Measurements from ENCODE around the gene USB1.

The USB1 gene

DNA sequence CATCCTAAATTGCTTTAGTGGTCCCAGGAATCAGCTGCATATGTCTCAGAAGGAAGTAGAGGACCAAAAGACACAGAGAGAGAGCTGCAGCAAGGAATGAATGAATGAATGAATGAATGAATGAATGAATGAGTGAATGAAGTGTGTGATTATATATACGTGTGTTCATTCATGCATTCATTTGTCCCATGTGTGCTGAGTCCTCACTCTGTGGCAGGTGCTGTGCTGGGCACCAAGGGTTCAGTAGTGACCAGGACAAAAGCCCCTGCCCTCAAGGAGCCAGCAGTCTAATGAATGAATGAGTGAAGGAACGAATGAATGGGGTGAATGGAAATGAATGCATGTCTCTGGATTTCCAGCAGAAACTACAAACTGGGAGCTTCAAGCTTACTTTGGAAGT lies 39.7 kb upstream of the USB1 start:
- Mint-ChIP-seq H3K4me1 (ENCODE audit: low read depth) (no peaks in the 10 kb centered on the region), H3K4me3 (no peak overlapping the region), H3K9me3 (no peaks in the 10 kb centered on the region), H3K27me3 (peaks cover 13% of the 10 kb centered on the region), H3K27ac (no peak overlapping the region), H3K36me3 (ENCODE audit: low read depth) (no peaks in the 10 kb centered on the region)
- intact Hi-C loops (cut with micrococcal nuclease): no loop called here

GRCh38 chr16:57962046-57962445 lies 39.2 kb upstream of the USB1 start:
- H3K4me3 Mint-ChIP-seq: no peak overlapping the region
- intact Hi-C loops (cut with micrococcal nuclease): no loop called here
- no peaks in the 10 kb centered on the region for H3K9me3 Mint-ChIP-seq
- H3K36me3 Mint-ChIP-seq (ENCODE audit: low read depth): no peaks in the 10 kb centered on the region
- H3K27ac Mint-ChIP-seq: no peak overlapping the region
- H3K27me3 Mint-ChIP-seq: peaks cover 13% of the 10 kb centered on the region
- peaks cover 3% of the 10 kb centered on the region for H3K4me1 Mint-ChIP-seq (ENCODE audit: low read depth)

DNA sequence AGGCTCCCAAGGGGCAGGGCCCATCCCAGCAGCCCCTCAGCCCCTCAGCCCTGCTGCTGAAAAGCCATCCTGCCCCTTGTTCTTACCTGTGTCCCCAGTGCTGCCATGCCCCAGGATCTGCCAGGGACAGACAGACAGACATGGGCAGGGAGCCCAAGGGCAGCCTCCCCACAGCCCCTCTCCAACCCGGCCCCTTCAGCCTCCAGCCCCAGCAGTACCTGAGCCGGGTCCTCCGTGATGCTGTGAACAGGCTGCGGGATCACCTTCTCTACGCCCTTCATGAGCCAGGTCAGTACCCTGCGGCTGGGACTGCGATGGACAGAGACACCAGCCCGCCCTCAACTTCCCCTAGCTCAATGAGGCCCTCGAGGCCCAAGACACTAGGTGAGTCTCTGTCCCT lies 38.5 kb upstream of the USB1 start:
- intact Hi-C loops (cut with micrococcal nuclease): no loop called here
- H3K4me3 Mint-ChIP-seq: no peak overlapping the region
- no peaks in the 10 kb centered on the region for H3K9me3 Mint-ChIP-seq
- peaks cover 14% of the 10 kb centered on the region for H3K27me3 Mint-ChIP-seq
- H3K36me3 Mint-ChIP-seq (ENCODE audit: low read depth): no peaks in the 10 kb centered on the region
- peaks cover 5% of the 10 kb centered on the region for H3K4me1 Mint-ChIP-seq (ENCODE audit: low read depth)
- H3K27ac Mint-ChIP-seq: peak overlapping the region; percentile 21

GRCh38 chr16:57964157-57964700 lies 37.0 kb upstream of the USB1 start:
- Mint-ChIP-seq H3K27ac (no peak overlapping the region), H3K4me3 (no peak overlapping the region), H3K9me3 (no peaks in the 10 kb centered on the region), H3K27me3 (peaks cover 13% of the 10 kb centered on the region), H3K4me1 (ENCODE audit: low read depth) (peaks cover 5% of the 10 kb centered on the region), H3K36me3 (ENCODE audit: low read depth) (no peaks in the 10 kb centered on the region)
- intact Hi-C loops (cut with micrococcal nuclease): no loop called here

GRCh38 chr16:57966204-57966771 lies 34.9 kb upstream of the USB1 start:
- H3K9me3 Mint-ChIP-seq: no peaks in the 10 kb centered on the region
- intact Hi-C loops (cut with micrococcal nuclease): no loop called here
- H3K27me3 Mint-ChIP-seq: peaks cover 7% of the 10 kb centered on the region
- H3K27ac Mint-ChIP-seq: no peak overlapping the region
- no peaks in the 10 kb centered on the region for H3K36me3 Mint-ChIP-seq (ENCODE audit: low read depth)
- H3K4me3 Mint-ChIP-seq: no peak overlapping the region
- peaks cover 5% of the 10 kb centered on the region for H3K4me1 Mint-ChIP-seq (ENCODE audit: low read depth)

- peaks cover 5% of the 10 kb centered on the region for H3K4me1 Mint-ChIP-seq (ENCODE audit: low read depth)
- peaks cover 7% of the 10 kb centered on the region for H3K27me3 Mint-ChIP-seq
- no peaks in the 10 kb centered on the region for H3K9me3 Mint-ChIP-seq
- no peaks in the 10 kb centered on the region for H3K36me3 Mint-ChIP-seq (ENCODE audit: low read depth)
- H3K27ac Mint-ChIP-seq: no peak overlapping the region
- no peak overlapping the region for H3K4me3 Mint-ChIP-seq
- intact Hi-C loops (cut with micrococcal nuclease): no loop called here
Measured at GRCh38 chr16:57966986-57967385, 34.2 kb upstream of the USB1 start.

- peaks cover 5% of the 10 kb centered on the region for H3K4me1 Mint-ChIP-seq (ENCODE audit: low read depth)
- H3K4me3 Mint-ChIP-seq: no peak overlapping the region
- no peak overlapping the region for H3K27ac Mint-ChIP-seq
- intact Hi-C loops (cut with micrococcal nuclease): no loop called here
- H3K36me3 Mint-ChIP-seq (ENCODE audit: low read depth): no peaks in the 10 kb centered on the region
- peaks cover 5% of the 10 kb centered on the region for H3K27me3 Mint-ChIP-seq
- no peaks in the 10 kb centered on the region for H3K9me3 Mint-ChIP-seq
Measured at GRCh38 chr16:57967916-57968315, 33.3 kb upstream of the USB1 start.

- Mint-ChIP-seq H3K27ac (no peak overlapping the region), H3K27me3 (peaks cover 1% of the 10 kb centered on the region), H3K4me1 (ENCODE audit: low read depth) (peaks cover 5% of the 10 kb centered on the region), H3K4me3 (no peak overlapping the region), H3K36me3 (ENCODE audit: low read depth) (no peaks in the 10 kb centered on the region), H3K9me3 (no peaks in the 10 kb centered on the region)
- intact Hi-C loops (cut with micrococcal nuclease): no loop called here
Measured at GRCh38 chr16:57969451-57970123, 31.6 kb upstream of the USB1 start.

DNA sequence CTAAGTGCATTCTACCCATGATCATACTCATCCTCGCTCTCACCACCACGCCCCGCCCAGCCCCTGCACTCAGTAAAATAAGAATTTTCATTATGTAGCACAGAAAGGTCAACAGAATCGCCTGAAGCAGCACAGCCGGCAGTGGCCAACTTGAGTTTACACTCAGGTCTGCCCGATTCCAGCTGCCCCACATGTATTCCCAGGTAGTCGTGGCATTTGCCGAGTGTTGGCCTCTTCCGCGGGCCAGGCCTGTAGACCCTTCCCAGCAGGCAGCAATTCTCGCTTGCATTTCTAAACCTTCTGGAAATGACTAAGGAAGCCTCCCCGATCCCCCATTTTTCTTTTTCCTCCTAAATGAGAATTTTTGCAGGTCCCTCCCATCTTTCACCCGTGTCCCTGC lies 30.9 kb upstream of the USB1 start:
- Mint-ChIP-seq H3K36me3 (ENCODE audit: low read depth) (no peaks in the 10 kb centered on the region), H3K9me3 (no peaks in the 10 kb centered on the region), H3K4me3 (no peak overlapping the region), H3K27ac (no peak overlapping the region), H3K27me3 (peaks cover 1% of the 10 kb centered on the region), H3K4me1 (ENCODE audit: low read depth) (peaks cover 5% of the 10 kb centered on the region)
- intact Hi-C loops (cut with micrococcal nuclease): no loop called here

DNA sequence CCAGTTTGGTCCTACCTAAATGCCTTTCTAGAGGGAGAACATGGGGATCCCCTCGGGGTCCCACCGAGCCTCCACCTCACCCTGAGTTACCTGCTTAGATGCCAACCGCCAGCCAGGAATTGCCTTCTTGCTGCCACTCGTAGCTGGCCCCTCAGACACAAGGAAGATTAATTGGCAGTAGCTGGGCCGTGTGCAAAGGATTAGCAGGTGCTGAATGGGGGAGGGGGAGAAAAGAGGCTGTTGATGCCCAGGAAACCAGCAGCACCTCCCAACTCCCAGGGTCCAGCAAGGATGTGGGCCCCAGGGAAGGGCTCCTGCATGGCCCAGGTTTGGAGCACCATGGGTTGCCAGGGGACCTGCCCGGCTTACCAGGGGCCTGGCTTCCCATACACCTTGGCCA lies 30.2 kb upstream of the USB1 start, which contains the start of gene CNGB1:
CNGB1 (minus strand) TSS at position 159 of the 400 bp plus-strand sequence. CDS start 3,842 bp downstream, outside the sequence.
- Mint-ChIP-seq H3K27ac (no peak within 1 kb of the TSS), H3K9me3 (no peaks in the 10 kb centered on the region), H3K4me1 (ENCODE audit: low read depth) (peaks cover 5% of the 10 kb centered on the region), H3K4me3 (no peak within 1 kb of the TSS), H3K36me3 (ENCODE audit: low read depth) (no peaks in the 10 kb centered on the region), H3K27me3 (peaks cover 1% of the 10 kb centered on the region)
- intact Hi-C loops (cut with micrococcal nuclease): no loop called here

DNA sequence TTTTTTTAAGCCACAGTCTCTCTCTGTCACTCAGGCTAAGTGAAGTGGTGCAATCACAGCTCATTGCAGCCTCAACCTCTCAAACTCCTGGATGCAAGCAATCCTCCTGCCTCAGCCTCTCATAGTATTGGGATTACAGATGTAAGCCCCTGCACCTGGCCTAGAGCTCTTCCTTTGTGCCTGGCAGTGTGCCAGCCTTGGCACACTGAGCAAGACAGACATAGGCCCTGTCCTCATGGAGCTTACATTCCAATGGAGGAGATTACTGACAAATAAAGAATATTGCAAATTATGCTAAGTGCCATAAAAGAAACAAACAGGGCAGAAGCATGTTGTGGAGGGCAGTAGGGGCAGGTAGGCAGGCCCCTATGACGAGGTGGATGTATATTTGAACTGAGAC lies 29.4 kb upstream of the USB1 start:
- no peak overlapping the region for H3K4me3 Mint-ChIP-seq
- H3K36me3 Mint-ChIP-seq (ENCODE audit: low read depth): no peaks in the 10 kb centered on the region
- peaks cover 1% of the 10 kb centered on the region for H3K27me3 Mint-ChIP-seq
- H3K9me3 Mint-ChIP-seq: no peaks in the 10 kb centered on the region
- H3K4me1 Mint-ChIP-seq (ENCODE audit: low read depth): peaks cover 4% of the 10 kb centered on the region
- intact Hi-C loops (cut with micrococcal nuclease): no loop called here
- H3K27ac Mint-ChIP-seq: no peak overlapping the region

GRCh38 chr16:57972306-57972705 lies 28.9 kb upstream of the USB1 start:
- no peak overlapping the region for H3K27ac Mint-ChIP-seq
- no peaks in the 10 kb centered on the region for H3K4me1 Mint-ChIP-seq (ENCODE audit: low read depth)
- no peaks in the 10 kb centered on the region for H3K36me3 Mint-ChIP-seq (ENCODE audit: low read depth)
- no peak overlapping the region for H3K4me3 Mint-ChIP-seq
- no peaks in the 10 kb centered on the region for H3K9me3 Mint-ChIP-seq
- no peaks in the 10 kb centered on the region for H3K27me3 Mint-ChIP-seq
- intact Hi-C loops (cut with micrococcal nuclease): no loop called here

DNA sequence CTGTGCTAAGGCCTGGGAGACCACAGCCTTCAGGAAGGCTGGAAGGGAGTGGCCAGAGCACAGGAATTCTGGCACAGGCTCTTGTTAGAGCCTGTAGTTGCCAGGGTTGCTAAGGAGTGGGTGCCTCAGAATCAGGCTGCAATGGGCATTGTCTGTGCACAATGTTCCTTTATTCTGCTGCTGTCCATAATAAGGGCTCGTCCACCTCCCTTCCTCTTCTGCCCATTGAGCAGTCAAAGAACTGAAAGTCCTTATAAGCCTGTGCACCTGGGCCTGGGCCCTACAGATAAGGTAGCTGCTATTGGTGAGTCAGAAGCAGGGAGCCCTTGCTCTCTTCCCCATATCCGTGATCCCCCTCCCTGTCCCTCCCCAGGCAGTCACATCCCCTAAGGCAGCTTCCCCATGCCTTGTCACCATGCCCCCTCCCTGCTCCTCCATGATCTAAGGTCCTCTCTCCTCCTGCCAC lies 24.8 kb upstream of the USB1 start:
- no peaks in the 10 kb centered on the region for H3K4me1 Mint-ChIP-seq (ENCODE audit: low read depth)
- no peaks in the 10 kb centered on the region for H3K9me3 Mint-ChIP-seq
- no peak overlapping the region for H3K4me3 Mint-ChIP-seq
- no peak overlapping the region for H3K27ac Mint-ChIP-seq
- no peaks in the 10 kb centered on the region for H3K36me3 Mint-ChIP-seq (ENCODE audit: low read depth)
- intact Hi-C loops (cut with micrococcal nuclease): no loop called here
- peaks cover 3% of the 10 kb centered on the region for H3K27me3 Mint-ChIP-seq

- Mint-ChIP-seq H3K4me1 (ENCODE audit: low read depth) (no peaks in the 10 kb centered on the region), H3K27ac (no peak overlapping the region), H3K27me3 (peaks cover 4% of the 10 kb centered on the region), H3K36me3 (ENCODE audit: low read depth) (no peaks in the 10 kb centered on the region), H3K4me3 (no peak overlapping the region), H3K9me3 (no peaks in the 10 kb centered on the region)
- intact Hi-C loops (cut with micrococcal nuclease): no loop called here
Measured at GRCh38 chr16:57977418-57978069, 23.7 kb upstream of the USB1 start.

Measured in dendritic cell treated with granulocyte-macrophage colony-stimulating factor and Interleukin-4, amounts not matched to agents 40 ng/mL and 50 ng/mL, for 4 days (primary cell).